Ureter (tissue), 1 donor: ENCODE measurements around the gene ARHGAP44. TPM values are rescaled to one million over a fixed set of nuclear protein-coding genes. Genes with fewer than 3 reads are reported as not detected.

Experiments used
- DNase-seq: peaks from one replicate; pipeline ENCODE4 v3.0.0-alpha.2; 2020; ENCODE audit warnings: low spot score
- total RNA-seq: library from RNA; stranded (reverse); gene quantifications from one replicate; pipeline ENCODE4 v1.2.4, GENCODE V29; 2023
- donor health status: DM: yes; HTN: yes; CAD: no.

ARHGAP44 gene
- total RNA-seq, 1 donor from 2014 or later = 8.8 TPM

GRCh38 chr17:12898110-12898509, 108.8 kb downstream of the ARHGAP44 start:
- no peak for DNase-seq

GRCh38 chr17:12899604-12900003, 110.3 kb downstream of the ARHGAP44 start:
- no peak for DNase-seq

GRCh38 chr17:12900474-12900873, 111.2 kb downstream of the ARHGAP44 start:
- DNase-seq = no peak

- DNase-seq = no peak
These were observed 112.7 kb downstream of the ARHGAP44 start for GRCh38 chr17:12902046-12902445.

GRCh38 chr17:12907477-12907876, 118.2 kb downstream of the ARHGAP44 start:
- no peak for DNase-seq

- no peak for DNase-seq
These were observed 119.7 kb downstream of the ARHGAP44 start for GRCh38 chr17:12909046-12909445.

- DNase-seq = no peak
These were observed 120.2 kb downstream of the ARHGAP44 start for GRCh38 chr17:12909511-12909910.

- DNase-seq = no peak
These were observed 121.9 kb downstream of the ARHGAP44 start for GRCh38 chr17:12911239-12911638.

- no peak for DNase-seq
These were observed 128.1 kb downstream of the ARHGAP44 start for GRCh38 chr17:12917399-12917798.

- no peak for DNase-seq
These were observed 128.8 kb downstream of the ARHGAP44 start for GRCh38 chr17:12918142-12918541.

GRCh38 chr17:12922120-12922519, 132.8 kb downstream of the ARHGAP44 start:
- no peak for DNase-seq

- no peak for DNase-seq
These were observed 135.3 kb downstream of the ARHGAP44 start for GRCh38 chr17:12924614-12925013.

GRCh38 chr17:12927001-12927400, 137.7 kb downstream of the ARHGAP44 start:
- DNase-seq = no peak

GRCh38 chr17:12927541-12928425, 138.5 kb downstream of the ARHGAP44 start:
- DNase-seq = no peak

- DNase-seq = no peak
These were observed 139.4 kb downstream of the ARHGAP44 start for GRCh38 chr17:12928736-12929135.

- no peak for DNase-seq
These were observed 147.2 kb downstream of the ARHGAP44 start for GRCh38 chr17:12936501-12936900.

- DNase-seq = no peak
These were observed 151.4 kb downstream of the ARHGAP44 start for GRCh38 chr17:12940699-12941098.

GRCh38 chr17:12947047-12947446, 157.7 kb downstream of the ARHGAP44 start:
- no peak for DNase-seq

- DNase-seq = no peak
These were observed 162.7 kb downstream of the ARHGAP44 start for GRCh38 chr17:12952012-12952411.

- DNase-seq = no peak
These were observed 163.9 kb downstream of the ARHGAP44 start for GRCh38 chr17:12953156-12953555.

GRCh38 chr17:12955521-12955920, 166.2 kb downstream of the ARHGAP44 start:
- DNase-seq = no peak

GRCh38 chr17:12958786-12959185, 169.5 kb downstream of the ARHGAP44 start:
- no peak for DNase-seq

- no peak for DNase-seq
These were observed 170.1 kb downstream of the ARHGAP44 start for GRCh38 chr17:12959441-12959840.

GRCh38 chr17:12961655-12962054, 172.4 kb downstream of the ARHGAP44 start:
- no peak for DNase-seq
